GM18526 (cell line): Measurements from ENCODE around the gene DBP.

Experiments used
- POLR2A ChIP-seq: IDR thresholded peaks from 3 replicates; pipeline ENCODE4 v1.6.1; 2011; ENCODE audit not compliant: insufficient read length; ENCODE audit errors: extremely low read depth

The DBP gene, protein sequence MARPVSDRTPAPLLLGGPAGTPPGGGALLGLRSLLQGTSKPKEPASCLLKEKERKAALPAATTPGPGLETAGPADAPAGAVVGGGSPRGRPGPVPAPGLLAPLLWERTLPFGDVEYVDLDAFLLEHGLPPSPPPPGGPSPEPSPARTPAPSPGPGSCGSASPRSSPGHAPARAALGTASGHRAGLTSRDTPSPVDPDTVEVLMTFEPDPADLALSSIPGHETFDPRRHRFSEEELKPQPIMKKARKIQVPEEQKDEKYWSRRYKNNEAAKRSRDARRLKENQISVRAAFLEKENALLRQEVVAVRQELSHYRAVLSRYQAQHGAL

DNA sequence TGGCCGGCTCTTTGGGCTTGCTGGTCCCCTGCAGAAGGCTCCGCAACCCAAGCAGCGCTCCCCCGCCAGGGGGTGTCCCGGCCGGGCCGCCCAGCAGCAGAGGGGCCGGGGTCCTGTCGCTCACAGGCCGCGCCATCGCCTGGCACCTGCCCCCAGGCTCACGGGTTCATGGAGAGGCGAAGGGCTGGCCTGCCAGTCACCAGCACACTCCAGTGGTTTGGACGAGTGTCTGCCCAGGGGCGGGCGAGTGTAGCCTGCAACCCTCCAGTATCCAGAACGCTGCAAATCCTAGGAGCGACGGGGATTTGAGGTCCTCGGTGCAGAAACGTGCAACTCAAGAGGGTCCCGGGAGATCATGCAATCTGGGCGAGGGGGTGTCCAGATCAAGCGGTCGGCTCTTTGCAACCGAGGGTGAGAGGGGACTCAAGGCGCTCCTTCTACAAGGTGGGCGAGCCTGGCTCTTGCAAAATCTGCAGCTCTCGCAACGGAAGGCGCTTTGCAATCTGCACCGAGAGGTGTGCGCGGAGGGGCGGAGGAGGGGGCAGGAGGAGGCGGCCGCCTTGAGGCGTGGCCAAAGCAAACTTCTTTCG is at the start of gene DBP:
Gene DBP, minus strand, starts transcription at position 521 of the 590 bp plus-strand sequence. Its CDS starts 385 bp downstream, at position 136.
- TF ChIP-seq POLR2A: no peak

DNA sequence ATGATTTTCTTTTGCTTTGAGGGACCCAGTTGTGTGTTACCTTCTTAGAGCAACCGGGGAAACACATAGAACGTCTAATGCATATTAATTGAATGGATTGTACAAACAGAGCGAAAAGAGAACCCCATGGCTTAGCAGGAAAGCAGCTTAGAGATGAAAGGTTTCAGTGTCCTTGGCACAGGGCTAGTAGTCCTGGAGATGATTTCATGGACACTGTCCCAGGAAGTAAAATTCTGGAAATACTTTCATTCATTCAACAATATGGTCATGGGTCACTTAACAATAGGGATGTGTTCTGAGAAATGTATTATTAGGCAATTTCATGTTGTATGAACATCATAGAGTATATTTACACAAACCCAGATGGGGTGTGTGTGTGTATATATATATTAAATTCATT is 48.9 kb upstream of the DBP start:
- no peak for TF ChIP-seq POLR2A

DNA sequence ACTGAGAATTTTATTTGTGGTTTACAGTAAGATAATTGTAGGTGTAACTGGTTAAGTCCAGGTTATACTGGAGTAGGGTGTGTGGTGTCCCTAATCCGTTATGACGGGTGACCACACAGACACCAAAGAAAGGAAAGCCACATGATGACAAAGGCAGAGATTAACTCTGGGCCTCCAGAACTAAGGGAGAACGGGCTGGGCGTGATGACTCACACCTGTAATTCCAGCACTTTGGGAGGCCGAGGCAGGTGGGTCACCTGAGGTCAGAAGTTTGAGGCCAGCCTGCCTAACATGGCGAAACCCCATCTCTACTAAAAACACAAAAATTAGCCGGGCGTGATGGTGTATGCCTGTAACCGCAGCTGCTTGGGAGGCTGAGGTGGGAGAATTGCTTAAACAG is 48.4 kb upstream of the DBP start:
- TF ChIP-seq POLR2A: no peak

DNA sequence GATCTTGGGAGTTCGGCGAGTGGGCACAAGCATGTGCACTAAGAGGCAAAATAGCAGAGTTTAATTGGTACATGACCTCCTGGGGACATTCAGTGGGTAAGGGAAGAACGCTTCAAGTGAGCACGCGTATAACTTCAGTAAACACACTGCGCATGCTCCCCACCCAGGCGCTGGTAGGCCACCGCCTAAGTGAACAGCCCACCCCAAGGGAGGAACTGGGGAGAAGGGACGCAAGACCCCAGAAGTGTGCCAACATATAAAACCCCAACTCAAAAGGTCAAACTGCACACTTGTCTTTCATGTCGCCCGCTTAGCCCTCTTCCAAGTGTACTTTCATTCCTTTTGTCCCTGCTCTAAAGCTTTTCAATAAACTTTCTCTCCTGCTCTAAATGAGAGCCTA is 46.2 kb upstream of the DBP start:
- no peak for TF ChIP-seq POLR2A

DNA sequence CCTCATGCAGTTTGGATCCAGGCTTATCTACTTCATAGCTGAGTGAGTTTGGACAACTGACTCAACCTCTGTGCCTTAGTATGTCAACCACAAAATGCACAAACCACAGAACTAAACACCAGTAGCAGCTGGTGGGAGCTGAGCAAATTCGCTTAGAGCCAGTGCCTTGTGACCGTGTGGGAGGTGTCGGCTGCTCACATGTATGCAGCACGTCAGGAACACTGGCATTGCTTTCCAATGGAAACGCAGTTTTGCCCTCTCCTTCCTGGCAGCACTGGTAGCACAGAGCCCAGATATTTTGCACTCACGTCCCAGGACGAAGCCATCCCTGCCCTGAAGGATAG is 43.9 kb upstream of the DBP start:
- no peak for TF ChIP-seq POLR2A

DNA sequence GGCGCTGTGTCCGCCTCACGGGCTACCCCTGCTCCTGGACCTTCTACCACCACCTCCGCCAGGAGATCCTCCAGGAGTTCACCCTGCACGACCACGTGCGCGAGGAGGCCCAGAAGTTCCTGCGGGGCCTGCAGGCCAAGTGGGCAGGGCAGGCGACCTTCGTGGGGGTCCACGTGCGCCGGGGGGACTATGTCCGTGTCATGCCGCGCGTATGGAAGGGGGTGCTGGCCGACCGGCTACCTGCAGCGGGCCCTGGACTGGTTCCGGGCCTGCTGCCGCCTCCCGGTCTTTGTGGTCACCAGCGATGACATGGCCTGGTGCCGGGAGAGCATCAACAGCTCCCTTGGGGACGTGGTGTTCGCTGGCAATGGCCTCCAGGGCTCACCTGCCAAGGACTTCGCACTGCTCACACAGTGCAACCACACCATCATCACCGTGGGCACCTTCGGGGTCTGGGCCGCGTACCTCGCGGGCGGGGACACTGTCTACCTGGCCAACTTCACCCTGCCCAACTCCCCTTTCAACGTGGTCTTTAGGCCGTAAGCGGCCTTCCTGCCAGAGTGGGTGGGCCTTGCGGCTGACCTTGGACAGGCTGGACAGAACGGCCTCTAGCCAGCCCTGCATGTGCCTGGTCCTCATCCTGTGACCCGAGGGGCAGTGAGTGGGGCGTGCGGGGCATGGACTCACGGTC is 43.4 kb upstream of the DBP start:
- TF ChIP-seq POLR2A: no peak

DNA sequence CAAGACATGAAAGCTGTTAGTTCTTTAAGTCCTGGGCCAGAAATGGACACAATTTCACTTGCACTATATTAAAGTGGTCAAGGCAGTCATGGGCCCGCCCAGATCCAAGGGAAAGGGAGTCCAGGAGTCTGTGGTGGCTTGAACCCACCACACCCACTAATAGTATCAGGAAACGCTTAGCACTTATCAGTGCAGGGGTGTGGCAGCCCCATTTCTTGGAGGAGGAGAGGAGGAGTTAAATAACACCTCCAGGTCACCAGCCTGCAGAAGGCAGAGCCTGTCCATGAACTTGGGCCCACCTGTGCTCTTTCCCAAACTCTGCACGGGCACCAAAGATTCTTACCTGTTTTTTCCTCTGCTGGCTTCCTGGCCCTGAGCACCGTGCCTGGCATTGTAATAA is 41.0 kb upstream of the DBP start:
- no peak for TF ChIP-seq POLR2A

DNA sequence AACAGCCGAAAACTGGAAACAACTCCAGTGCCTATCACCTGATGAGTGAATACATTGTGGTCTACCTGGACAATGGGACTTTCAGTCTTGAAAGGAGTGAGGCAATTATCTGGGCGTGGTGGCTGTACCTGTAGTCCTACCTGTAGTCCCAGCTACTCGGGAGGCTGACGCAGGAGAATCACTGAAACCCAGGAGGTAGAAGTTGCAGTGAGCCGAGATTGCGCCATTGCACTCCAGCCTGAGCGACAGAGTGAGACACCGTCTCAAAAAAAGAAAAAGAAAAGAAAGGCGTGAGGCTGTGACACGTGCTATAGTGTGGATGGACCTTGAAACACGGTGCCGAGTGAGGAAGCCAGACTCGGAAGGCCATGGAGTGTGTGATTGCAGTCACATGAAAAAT is 39.7 kb upstream of the DBP start:
- no peak for TF ChIP-seq POLR2A

DNA sequence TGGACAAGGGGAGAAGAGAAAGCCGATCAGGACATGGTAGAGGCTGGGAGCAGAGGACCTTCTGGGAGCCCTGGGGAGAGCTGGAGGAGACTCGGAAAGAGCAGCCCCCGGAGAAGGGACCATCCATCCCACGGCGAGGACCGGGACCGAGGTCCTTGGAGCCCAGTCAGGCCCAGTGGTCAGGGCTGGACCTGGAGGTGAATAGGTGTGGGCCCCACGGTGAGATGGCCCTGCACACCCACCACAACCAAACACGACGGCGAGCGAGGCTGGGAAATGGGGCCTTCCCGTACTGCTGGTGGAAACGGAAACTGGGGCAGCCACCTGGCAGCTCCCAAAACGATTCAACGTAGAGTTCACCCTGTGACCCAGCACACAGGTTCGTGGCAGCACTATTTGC is 39.3 kb upstream of the DBP start:
- no peak for TF ChIP-seq POLR2A

DNA sequence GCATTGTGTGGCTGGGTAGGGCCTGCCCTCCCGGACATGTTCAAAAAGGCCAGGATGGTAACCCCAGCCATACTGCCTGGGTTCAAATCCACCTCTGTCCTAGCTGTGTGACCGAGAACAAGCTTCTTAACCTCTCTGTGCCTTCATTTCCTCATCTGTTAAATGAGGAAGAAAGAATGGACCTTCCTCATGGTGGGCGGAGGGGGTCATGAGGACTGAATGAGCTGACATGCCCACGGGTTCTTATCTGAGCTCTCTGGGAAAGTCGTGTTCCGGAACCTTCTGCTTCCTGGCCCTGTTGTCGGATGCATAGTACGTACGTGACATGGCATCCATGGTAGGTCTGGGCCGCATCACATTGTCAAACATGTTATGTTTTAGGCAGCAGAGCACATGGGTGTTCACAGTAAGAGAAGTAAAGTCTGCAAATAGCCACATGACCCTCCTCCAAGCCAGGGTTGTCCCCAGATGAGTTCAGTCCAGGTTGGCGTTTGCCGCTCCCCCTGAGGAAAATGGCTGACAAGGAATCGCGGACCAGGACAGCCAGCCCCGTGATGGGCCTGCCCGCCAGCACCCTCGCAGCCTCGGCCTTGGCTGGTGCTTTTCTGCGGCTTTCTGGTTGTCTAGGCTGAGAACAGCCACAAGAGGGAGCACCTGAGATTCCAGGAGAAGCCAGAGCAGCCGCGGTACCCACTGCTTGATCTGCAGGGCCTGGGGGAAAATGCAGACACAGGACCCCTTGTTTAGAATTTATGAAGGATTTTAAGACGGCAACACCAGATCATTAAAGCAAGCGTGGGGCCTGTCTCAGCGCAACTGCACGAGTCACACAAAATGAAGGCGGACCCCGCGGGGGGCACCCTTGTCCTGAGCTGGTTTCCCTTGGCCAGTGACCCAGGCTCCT is 38.0 kb upstream of the DBP start:
- no peak for TF ChIP-seq POLR2A

DNA sequence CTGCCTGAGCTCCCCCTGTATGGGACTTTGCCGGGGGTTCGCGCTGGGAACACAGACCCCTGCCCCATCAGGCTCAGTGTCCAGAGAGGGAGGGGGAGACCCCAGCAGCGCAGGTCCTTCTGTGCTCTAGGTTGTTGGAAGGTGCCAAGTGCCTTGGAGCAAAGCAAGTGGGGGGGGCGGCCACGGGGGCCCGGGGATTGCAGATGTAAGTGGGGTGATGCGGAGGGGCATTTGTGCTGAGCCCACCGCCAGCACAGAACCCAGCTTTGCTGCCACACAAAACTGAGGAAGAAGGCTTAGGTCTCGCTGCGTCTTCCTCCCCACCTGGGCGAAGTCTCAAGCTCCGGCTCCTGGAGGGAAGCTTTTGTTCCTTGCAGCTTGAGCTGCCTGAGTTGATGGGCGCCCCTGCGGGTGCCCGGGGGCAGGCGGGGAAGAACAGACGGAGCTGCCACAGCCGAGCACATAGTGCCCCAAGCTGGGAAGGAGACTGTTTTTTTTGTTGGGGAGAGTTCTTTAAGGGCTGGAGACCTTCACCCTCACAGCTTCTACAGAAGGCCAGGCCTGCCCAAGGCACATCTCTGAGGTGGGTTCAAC is 37.1 kb upstream of the DBP start:
- TF ChIP-seq POLR2A: no peak

DNA sequence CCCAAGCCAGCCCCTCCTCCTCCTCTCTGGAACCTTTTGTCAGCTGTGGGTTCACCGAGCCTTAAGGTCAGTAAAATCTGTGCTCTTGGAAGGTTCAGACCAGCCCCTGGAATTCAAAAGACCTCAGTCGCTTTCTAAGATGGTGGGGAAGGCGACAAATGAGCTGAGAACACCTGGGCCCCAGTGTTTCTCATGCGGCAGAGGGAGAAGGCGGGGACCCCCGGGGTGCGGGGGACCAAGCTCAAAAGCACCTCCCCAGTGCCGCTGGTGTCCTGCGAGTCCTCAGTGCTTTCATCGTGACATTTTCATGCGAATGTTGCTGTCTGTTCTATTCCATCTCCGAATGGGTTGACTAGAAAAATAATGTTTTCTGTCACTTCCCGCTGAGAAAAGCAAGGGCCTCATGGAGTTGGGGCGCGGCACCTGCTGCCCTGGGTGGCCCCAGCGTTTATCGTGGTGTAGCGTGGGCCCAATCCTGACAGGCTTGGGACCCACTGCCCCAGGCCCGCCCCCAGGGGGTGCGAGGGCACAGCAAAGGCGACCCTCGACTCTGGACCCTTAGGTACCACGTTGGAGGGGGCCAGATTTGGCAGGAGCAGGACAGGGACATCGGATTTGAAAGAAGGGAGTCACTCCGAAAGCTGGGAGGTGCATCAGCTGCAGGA is 36.4 kb upstream of the DBP start:
- no peak for TF ChIP-seq POLR2A

DNA sequence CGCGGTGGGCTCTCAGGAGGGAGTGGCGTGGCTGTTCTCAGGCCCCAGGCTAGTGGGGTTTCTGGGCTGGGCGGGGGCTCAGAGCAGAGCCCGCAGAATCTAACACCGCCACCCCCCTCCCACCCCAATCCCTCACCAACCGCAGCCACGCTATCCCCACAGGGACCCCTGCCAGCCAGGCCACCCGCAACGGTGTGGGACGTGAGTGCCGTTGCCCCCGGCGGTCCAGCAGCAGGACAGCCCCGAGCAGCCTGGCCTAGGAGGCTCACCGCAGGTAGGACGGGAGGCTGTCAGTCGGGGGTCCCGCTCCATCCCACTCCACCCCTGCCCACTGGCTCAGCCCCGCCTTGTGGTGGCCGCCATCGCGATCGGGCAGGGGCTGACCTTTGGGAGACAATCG is 35.8 kb upstream of the DBP start, which contains the start of gene NTN5:
Gene NTN5, minus strand, starts transcription at position 24 of the 400 bp plus-strand sequence. CDS start 2,031 bp downstream, outside the sequence.
- no peak for TF ChIP-seq POLR2A

DNA sequence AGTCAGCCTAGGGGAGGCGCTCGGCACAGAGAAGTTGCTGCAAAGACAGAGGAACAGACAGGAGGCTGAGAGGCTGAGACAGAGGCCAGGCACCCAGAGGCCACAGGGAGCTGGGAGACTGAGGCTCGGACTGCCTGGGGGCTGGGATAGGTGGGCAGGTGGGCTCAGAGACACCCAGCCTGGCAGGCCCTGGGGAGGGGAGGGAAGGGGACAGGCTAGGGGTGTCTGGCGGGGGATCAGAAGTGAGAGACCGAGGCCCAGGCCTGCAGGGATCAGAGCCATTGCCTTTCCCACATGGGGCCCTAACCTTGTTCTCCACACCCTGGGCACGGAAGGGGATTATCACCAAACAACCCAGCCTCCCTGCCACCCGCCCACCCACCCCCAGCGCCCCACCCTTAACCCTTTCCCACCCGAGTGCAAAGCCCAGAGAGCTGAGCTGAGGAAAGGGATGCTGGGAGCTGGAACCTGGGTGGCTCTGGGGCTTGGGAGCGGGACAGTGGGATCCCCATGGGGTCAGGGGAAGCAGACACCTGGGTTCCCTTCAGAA is 34.3 kb upstream of the DBP start:
- no peak for TF ChIP-seq POLR2A
